Measurements from ENCODE around the gene KRT7.

Gene KRT7

GRCh38 chr12:52228931-52229330 is 4.1 kb upstream of the KRT7 start:
- H3K9ac ChIP-seq (ENCODE audit: low read depth in 1 of 2, low read length in 2 of 2): no peak overlapping the region
- H3K9me3 ChIP-seq (ENCODE audit: control insufficient read depth in 1 of 2, low read length in 2 of 2): no peaks in the 10 kb centered on the region
- peaks cover 7 to 14% of the 10 kb centered on the region in 2 donors for H3K4me1 ChIP-seq (ENCODE audit: control insufficient read depth in 1 of 2, insufficient read depth in 2 of 2, low read length in 2 of 2)
- H3K27ac ChIP-seq (ENCODE audit: low read depth, low read length): no peak overlapping the region
- no peaks in the 10 kb centered on the region for H3K36me3 ChIP-seq (ENCODE audit: control insufficient read depth in 1 of 2, insufficient read depth in 2 of 2, low read length in 2 of 2)
- no peak overlapping the region for H3K4me3 ChIP-seq (ENCODE audit: low read depth in 1 of 2, low read length in 2 of 2)
- peaks cover 8 to 10% of the 10 kb centered on the region in 2 donors for H3K27me3 ChIP-seq (ENCODE audit: control insufficient read depth in 1 of 2, insufficient read depth in 2 of 2, low read length in 2 of 2)

- no peaks in the 10 kb centered on the region for H3K9me3 ChIP-seq (ENCODE audit: control insufficient read depth in 1 of 2, low read length in 2 of 2)
- peaks cover 8 to 10% of the 10 kb centered on the region in 2 donors for H3K27me3 ChIP-seq (ENCODE audit: control insufficient read depth in 1 of 2, insufficient read depth in 2 of 2, low read length in 2 of 2)
- H3K9ac ChIP-seq (ENCODE audit: low read depth in 1 of 2, low read length in 2 of 2): no peak overlapping the region
- no peak overlapping the region for H3K27ac ChIP-seq (ENCODE audit: low read depth, low read length)
- no peak overlapping the region for H3K4me3 ChIP-seq (ENCODE audit: low read depth in 1 of 2, low read length in 2 of 2)
- H3K4me1 ChIP-seq (ENCODE audit: control insufficient read depth in 1 of 2, insufficient read depth in 2 of 2, low read length in 2 of 2): peaks cover 7 to 14% of the 10 kb centered on the region in 2 donors
- H3K36me3 ChIP-seq (ENCODE audit: control insufficient read depth in 1 of 2, insufficient read depth in 2 of 2, low read length in 2 of 2): no peaks in the 10 kb centered on the region
These were observed 3.2 kb upstream of the KRT7 start for GRCh38 chr12:52229836-52230343.

- Histone ChIP-seq H3K9ac (ENCODE audit: low read depth in 1 of 2, low read length in 2 of 2) (no peak overlapping the region), H3K9me3 (ENCODE audit: control insufficient read depth in 1 of 2, low read length in 2 of 2) (no peaks in the 10 kb centered on the region), H3K36me3 (ENCODE audit: control insufficient read depth in 1 of 2, insufficient read depth in 2 of 2, low read length in 2 of 2) (no peaks in the 10 kb centered on the region), H3K27ac (ENCODE audit: low read depth, low read length) (no peak overlapping the region), H3K27me3 (ENCODE audit: control insufficient read depth in 1 of 2, insufficient read depth in 2 of 2, low read length in 2 of 2) (peaks cover 8 to 10% of the 10 kb centered on the region in 2 donors), H3K4me1 (ENCODE audit: control insufficient read depth in 1 of 2, insufficient read depth in 2 of 2, low read length in 2 of 2) (peaks cover 7 to 19% of the 10 kb centered on the region in 2 donors), H3K4me3 (ENCODE audit: low read depth in 1 of 2, low read length in 2 of 2) (no peak overlapping the region)
These were observed 2.4 kb upstream of the KRT7 start for GRCh38 chr12:52230364-52231281.

- H3K4me3 ChIP-seq (ENCODE audit: low read depth in 1 of 2, low read length in 2 of 2): no peak overlapping the region
- peaks cover 8 to 10% of the 10 kb centered on the region in 2 donors for H3K27me3 ChIP-seq (ENCODE audit: control insufficient read depth in 1 of 2, insufficient read depth in 2 of 2, low read length in 2 of 2)
- H3K9ac ChIP-seq (ENCODE audit: low read depth in 1 of 2, low read length in 2 of 2): no peak overlapping the region
- no peak overlapping the region for H3K27ac ChIP-seq (ENCODE audit: low read depth, low read length)
- H3K9me3 ChIP-seq (ENCODE audit: control insufficient read depth in 1 of 2, low read length in 2 of 2): no peaks in the 10 kb centered on the region
- H3K36me3 ChIP-seq (ENCODE audit: control insufficient read depth in 1 of 2, insufficient read depth in 2 of 2, low read length in 2 of 2): no peaks in the 10 kb centered on the region
- H3K4me1 ChIP-seq (ENCODE audit: control insufficient read depth in 1 of 2, insufficient read depth in 2 of 2, low read length in 2 of 2): peaks cover 16 to 28% of the 10 kb centered on the region in 2 donors
These were observed 1.5 kb upstream of the KRT7 start for GRCh38 chr12:52231305-52232202.

GRCh38 chr12:52232203-52232673 is 805 bp upstream of the KRT7 start:
- H3K4me3 ChIP-seq (ENCODE audit: low read depth in 1 of 2, low read length in 2 of 2): no peak overlapping the region
- no peak overlapping the region for H3K27ac ChIP-seq (ENCODE audit: low read depth, low read length)
- no peak overlapping the region for H3K9ac ChIP-seq (ENCODE audit: low read depth in 1 of 2, low read length in 2 of 2)

GRCh38 chr12:52233462-52234207 is 592 bp downstream of the KRT7 start:
- Histone ChIP-seq H3K27ac (ENCODE audit: low read depth, low read length) (no peak overlapping the region), H3K4me1 (ENCODE audit: control insufficient read depth in 1 of 2, insufficient read depth in 2 of 2, low read length in 2 of 2) (peaks cover 18 to 35% of the 10 kb centered on the region in 2 donors), H3K4me3 (ENCODE audit: low read depth in 1 of 2, low read length in 2 of 2) (no peak overlapping the region), H3K27me3 (ENCODE audit: control insufficient read depth in 1 of 2, insufficient read depth in 2 of 2, low read length in 2 of 2) (peaks cover 8 to 10% of the 10 kb centered on the region in 2 donors), H3K9me3 (ENCODE audit: control insufficient read depth in 1 of 2, low read length in 2 of 2) (no peaks in the 10 kb centered on the region), H3K9ac (ENCODE audit: low read depth in 1 of 2, low read length in 2 of 2) (no peak overlapping the region), H3K36me3 (ENCODE audit: control insufficient read depth in 1 of 2, insufficient read depth in 2 of 2, low read length in 2 of 2) (no peaks in the 10 kb centered on the region)

More at GRCh38 chr12:52232203-52232673, 805 bp upstream of the KRT7 start:
- Histone ChIP-seq H3K9me3 (ENCODE audit: control insufficient read depth in 1 of 2, low read length in 2 of 2) (no peaks in the 10 kb centered on the region), H3K4me1 (ENCODE audit: control insufficient read depth in 1 of 2, insufficient read depth in 2 of 2, low read length in 2 of 2) (peaks cover 18 to 33% of the 10 kb centered on the region in 2 donors), H3K27me3 (ENCODE audit: control insufficient read depth in 1 of 2, insufficient read depth in 2 of 2, low read length in 2 of 2) (peaks cover 8 to 10% of the 10 kb centered on the region in 2 donors), H3K36me3 (ENCODE audit: control insufficient read depth in 1 of 2, insufficient read depth in 2 of 2, low read length in 2 of 2) (no peaks in the 10 kb centered on the region)

- H3K36me3 ChIP-seq (ENCODE audit: control insufficient read depth in 1 of 2, insufficient read depth in 2 of 2, low read length in 2 of 2): no peaks in the 10 kb centered on the region
- H3K27ac ChIP-seq (ENCODE audit: low read depth, low read length): no peak overlapping the region
- no peak overlapping the region for H3K9ac ChIP-seq (ENCODE audit: low read depth in 1 of 2, low read length in 2 of 2)
- H3K4me3 ChIP-seq (ENCODE audit: low read depth in 1 of 2, low read length in 2 of 2): no peak overlapping the region
- H3K4me1 ChIP-seq (ENCODE audit: control insufficient read depth in 1 of 2, insufficient read depth in 2 of 2, low read length in 2 of 2): peaks cover 18 to 35% of the 10 kb centered on the region in 2 donors
- H3K27me3 ChIP-seq (ENCODE audit: control insufficient read depth in 1 of 2, insufficient read depth in 2 of 2, low read length in 2 of 2): peaks cover 8 to 10% of the 10 kb centered on the region in 2 donors
- H3K9me3 ChIP-seq (ENCODE audit: control insufficient read depth in 1 of 2, low read length in 2 of 2): no peaks in the 10 kb centered on the region
These were observed 1.3 kb downstream of the KRT7 start for GRCh38 chr12:52234223-52234810.

- Histone ChIP-seq H3K27ac (ENCODE audit: low read depth, low read length) (no peak overlapping the region), H3K27me3 (ENCODE audit: control insufficient read depth in 1 of 2, insufficient read depth in 2 of 2, low read length in 2 of 2) (peaks cover 8 to 10% of the 10 kb centered on the region in 2 donors), H3K9me3 (ENCODE audit: control insufficient read depth in 1 of 2, low read length in 2 of 2) (no peaks in the 10 kb centered on the region), H3K9ac (ENCODE audit: low read depth in 1 of 2, low read length in 2 of 2) (no peak overlapping the region), H3K36me3 (ENCODE audit: control insufficient read depth in 1 of 2, insufficient read depth in 2 of 2, low read length in 2 of 2) (no peaks in the 10 kb centered on the region), H3K4me1 (ENCODE audit: control insufficient read depth in 1 of 2, insufficient read depth in 2 of 2, low read length in 2 of 2) (peaks cover 18 to 35% of the 10 kb centered on the region in 2 donors), H3K4me3 (ENCODE audit: low read depth in 1 of 2, low read length in 2 of 2) (no peak overlapping the region)
These were observed 2.1 kb downstream of the KRT7 start for GRCh38 chr12:52235001-52235764.

Measured in duodenal mucosa (tissue), 2 donors.